Stimulated activated naive B cell treated with anti-CD40 and anti-IgM and Interleukin-4, amounts not matched to agents 10 μg/mL and 1 μg/mL and 100 μg/mL, for 72 hours (primary cell): Measurements from ENCODE around the gene ZNF747.
"Not testable (repeated sequence)": the region's sequence is repeated elsewhere in the genome, so short reads cannot be mapped to it uniquely, and the experiment has no call there.

Experiments
- ATAC-seq, 2 donors: fragments of 150-1000 bp; cut with Tn5 transposase; replicated peaks; 2 replicates each; pipeline ENCODE4 v1.10.0; 2021; ENCODE audit warnings: moderate library complexity in 1 of 2
- DNase-seq: peaks from one replicate; pipeline ENCODE4 v3.0.0; 2021
- H3K27ac Mint-ChIP-seq: one replicate; pipeline ENCODE4 v1.8.0; 2022; ENCODE audit warnings: mild to moderate bottlenecking, mixed read lengths
- H3K27me3 Mint-ChIP-seq, 2 donors: one replicate each; pipeline ENCODE4 v1.8.0; 2022; ENCODE audit warnings: mixed read lengths in 2 of 2
- H3K36me3 Mint-ChIP-seq, 2 donors: one replicate each; pipeline ENCODE4 v1.8.0; 2022; ENCODE audit warnings: mixed read lengths in 2 of 2, mild to moderate bottlenecking in 1 of 2
- H3K4me1 Mint-ChIP-seq, 2 donors: one replicate each; pipeline ENCODE4 v1.8.0; 2022; ENCODE audit warnings: mixed read lengths in 2 of 2, mild to moderate bottlenecking in 1 of 2
- H3K4me3 Mint-ChIP-seq, 2 donors: one replicate each; pipeline ENCODE4 v1.8.0; 2022; ENCODE audit warnings: mild to moderate bottlenecking in 2 of 2, mixed read lengths in 2 of 2, moderate library complexity in 1 of 2
- H3K9me3 Mint-ChIP-seq, 2 donors: one replicate each; pipeline ENCODE4 v1.8.0; 2022; ENCODE audit warnings: mixed read lengths in 2 of 2, mild to moderate bottlenecking in 1 of 2

The ZNF747 gene

GRCh38 chr16:30551781-30552180, 17.1 kb upstream of the ZNF747 start:
- Mint-ChIP-seq H3K27ac (peak overlapping the region; percentile 85), H3K9me3 (no peaks in the 10 kb centered on the region), H3K27me3 (no peaks in the 10 kb centered on the region), H3K36me3 (peaks cover 35 to 39% of the 10 kb centered on the region in 2 donors), H3K4me3 (peak overlapping the region in 1 of 2 donors; percentile 47), H3K4me1 (peaks cover 23 to 60% of the 10 kb centered on the region in 2 donors)
- peak; percentile 67 to 75 for ATAC-seq
- DNase-seq = no peak

- no peak overlapping the region for H3K4me3 Mint-ChIP-seq
- H3K36me3 Mint-ChIP-seq = peaks cover 18 to 24% of the 10 kb centered on the region in 2 donors
- H3K4me1 Mint-ChIP-seq = peaks cover 19 to 51% of the 10 kb centered on the region in 2 donors
- ATAC-seq (no peak), DNase-seq (no peak)
- no peaks in the 10 kb centered on the region for H3K27me3 Mint-ChIP-seq
- no peak overlapping the region for H3K27ac Mint-ChIP-seq
- H3K9me3 Mint-ChIP-seq = no peaks in the 10 kb centered on the region
These were observed 14.0 kb upstream of the ZNF747 start for GRCh38 chr16:30548416-30549253.

GRCh38 chr16:30546115-30546514, 11.5 kb upstream of the ZNF747 start:
- no peak overlapping the region for H3K4me3 Mint-ChIP-seq
- H3K27ac Mint-ChIP-seq = no peak overlapping the region
- peaks cover 7 to 28% of the 10 kb centered on the region in 2 donors for H3K4me1 Mint-ChIP-seq

GRCh38 chr16:30543067-30543466, 8.4 kb upstream of the ZNF747 start:
- Mint-ChIP-seq H3K27ac (no peak overlapping the region), H3K27me3 (no peaks in the 10 kb centered on the region), H3K4me3 (no peak overlapping the region), H3K4me1 (peaks cover 12 to 22% of the 10 kb centered on the region in 2 donors), H3K36me3 (peaks cover 17 to 22% of the 10 kb centered on the region in 2 donors), H3K9me3 (no peaks in the 10 kb centered on the region)
- ATAC-seq (no peak), DNase-seq (no peak)

More at GRCh38 chr16:30546115-30546514, 11.5 kb upstream of the ZNF747 start:
- peaks cover 6 to 9% of the 10 kb centered on the region in 2 donors for H3K36me3 Mint-ChIP-seq
- no peaks in the 10 kb centered on the region for H3K27me3 Mint-ChIP-seq
- no peak for ATAC-seq
- no peaks in the 10 kb centered on the region for H3K9me3 Mint-ChIP-seq
- DNase-seq = no peak

GRCh38 chr16:30541502-30542329, 7.1 kb upstream of the ZNF747 start:
- Mint-ChIP-seq H3K27ac (no peak overlapping the region), H3K9me3 (no peaks in the 10 kb centered on the region), H3K36me3 (peaks cover 21 to 29% of the 10 kb centered on the region in 2 donors), H3K4me3 (no peak overlapping the region), H3K27me3 (no peaks in the 10 kb centered on the region), H3K4me1 (peaks cover 14 to 22% of the 10 kb centered on the region in 2 donors)
- ATAC-seq (no peak), DNase-seq (no peak)

GRCh38 chr16:30540916-30541464, 6.3 kb upstream of the ZNF747 start:
- H3K27ac Mint-ChIP-seq, H3K4me3 Mint-ChIP-seq, H3K27me3 Mint-ChIP-seq, DNase-seq, H3K9me3 Mint-ChIP-seq: not testable (repeated sequence)
- peak; percentile 33 to 36 for ATAC-seq
- Mint-ChIP-seq H3K4me1 (peaks cover 13 to 22% of the 10 kb centered on the region in 2 donors), H3K36me3 (peaks cover 23 to 35% of the 10 kb centered on the region in 2 donors)

GRCh38 chr16:30539986-30540526, 5.4 kb upstream of the ZNF747 start:
- not testable (repeated sequence) for DNase-seq, H3K4me3 Mint-ChIP-seq, H3K9me3 Mint-ChIP-seq, ATAC-seq, H3K27me3 Mint-ChIP-seq
- H3K4me1 Mint-ChIP-seq = peaks cover 11 to 25% of the 10 kb centered on the region in 2 donors
- peaks cover 23 to 42% of the 10 kb centered on the region in 2 donors for H3K36me3 Mint-ChIP-seq
- peak overlapping the region; percentile 59 for H3K27ac Mint-ChIP-seq

- no peak overlapping the region for H3K4me3 Mint-ChIP-seq
- no peaks in the 10 kb centered on the region for H3K9me3 Mint-ChIP-seq
- DNase-seq (no peak), ATAC-seq (no peak)
- H3K27me3 Mint-ChIP-seq = no peaks in the 10 kb centered on the region
- H3K36me3 Mint-ChIP-seq = peaks cover 23 to 45% of the 10 kb centered on the region in 2 donors
- peak overlapping the region; percentile 59 for H3K27ac Mint-ChIP-seq
- peaks cover 11 to 27% of the 10 kb centered on the region in 2 donors for H3K4me1 Mint-ChIP-seq
These were observed 4.6 kb upstream of the ZNF747 start for GRCh38 chr16:30539000-30539964.

GRCh38 chr16:30536391-30537024, 1.9 kb upstream of the ZNF747 start:
- not testable (repeated sequence) for H3K9me3 Mint-ChIP-seq, ATAC-seq, DNase-seq, H3K27me3 Mint-ChIP-seq
- H3K27ac Mint-ChIP-seq = peak overlapping the region; percentile 100
- H3K36me3 Mint-ChIP-seq = peaks cover 34 to 45% of the 10 kb centered on the region in 2 donors
- H3K4me3 Mint-ChIP-seq = peak overlapping the region; percentile 92 to 100
- peaks cover 15 to 32% of the 10 kb centered on the region in 2 donors for H3K4me1 Mint-ChIP-seq

GRCh38 chr16:30535777-30536190, 1.1 kb upstream of the ZNF747 start:
- peak overlapping the region; percentile 100 for H3K27ac Mint-ChIP-seq
- peak overlapping the region; percentile 92 to 100 for H3K4me3 Mint-ChIP-seq
- H3K9me3 Mint-ChIP-seq = no peaks in the 10 kb centered on the region
- peaks cover 36 to 50% of the 10 kb centered on the region in 2 donors for H3K36me3 Mint-ChIP-seq
- H3K4me1 Mint-ChIP-seq = peaks cover 15 to 36% of the 10 kb centered on the region in 2 donors
- no peaks in the 10 kb centered on the region for H3K27me3 Mint-ChIP-seq
- ATAC-seq (peak; percentile 59 to 72), DNase-seq (peak; percentile 45)

- Mint-ChIP-seq H3K4me1 (peaks cover 15 to 41% of the 10 kb centered on the region in 2 donors), H3K27me3 (no peaks in the 10 kb centered on the region), H3K4me3 (peak overlapping the region; percentile 92 to 100), H3K27ac (peak overlapping the region; percentile 100), H3K9me3 (no peaks in the 10 kb centered on the region), H3K36me3 (peaks cover 38 to 52% of the 10 kb centered on the region in 2 donors)
- DNase-seq (no peak), ATAC-seq (peak; percentile 28 to 36)
These were observed 583 bp upstream of the ZNF747 start for GRCh38 chr16:30535106-30535776.

- Mint-ChIP-seq H3K27me3 (no peaks in the 10 kb centered on the region), H3K4me3 (peak overlapping the region; percentile 92 to 100), H3K36me3 (peaks cover 35 to 42% of the 10 kb centered on the region in 2 donors), H3K27ac (peak overlapping the region; percentile 100), H3K4me1 (peaks cover 13 to 49% of the 10 kb centered on the region in 2 donors), H3K9me3 (no peaks in the 10 kb centered on the region)
- ATAC-seq (peak; percentile 4 to 5), DNase-seq (no peak)
These were observed 800 bp downstream of the ZNF747 start for GRCh38 chr16:30533748-30534367.
